B cell (primary cell): ENCODE results near the gene NAV2.

ENCODE experiments used
- EZH2 ChIP-seq: IDR thresholded peaks from 2 replicates; pipeline ENCODE4 v1.6.1; 2012; ENCODE audit warnings: borderline replicate concordance, low read depth, mild to moderate bottlenecking, moderate library complexity, low read length; ENCODE audit not compliant: insufficient read depth, poor library complexity, severe bottlenecking
- TF ChIP-seq, protein P1 (sequence below): fragments of 200-600 bp; IDR thresholded peaks from one replicate; pipeline ENCODE4 v1.8.0; 2022; ENCODE audit warnings: antibody characterized with exemption, mild to moderate bottlenecking

DNA sequence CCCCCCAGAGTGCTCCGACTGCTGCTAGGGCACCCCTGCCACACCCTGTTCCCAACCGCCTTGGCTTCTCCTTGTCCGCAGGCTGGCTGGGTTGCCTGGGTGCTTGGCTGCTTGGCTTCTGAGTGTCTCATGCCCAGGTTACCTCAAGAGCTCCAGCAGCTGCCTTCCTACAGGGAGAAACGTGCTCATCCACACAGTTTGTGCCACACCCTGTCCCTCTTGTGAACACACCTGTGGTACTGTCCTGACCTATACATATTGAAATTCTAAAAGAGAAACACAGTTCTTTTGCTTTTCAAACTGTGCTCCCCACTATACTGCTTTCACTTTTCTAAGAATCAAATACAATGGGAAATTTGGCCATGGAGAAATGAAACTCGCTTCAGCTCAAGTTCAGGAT is 256.2 kb downstream of the NAV2 start:
- TF ChIP-seq, protein P1, sequence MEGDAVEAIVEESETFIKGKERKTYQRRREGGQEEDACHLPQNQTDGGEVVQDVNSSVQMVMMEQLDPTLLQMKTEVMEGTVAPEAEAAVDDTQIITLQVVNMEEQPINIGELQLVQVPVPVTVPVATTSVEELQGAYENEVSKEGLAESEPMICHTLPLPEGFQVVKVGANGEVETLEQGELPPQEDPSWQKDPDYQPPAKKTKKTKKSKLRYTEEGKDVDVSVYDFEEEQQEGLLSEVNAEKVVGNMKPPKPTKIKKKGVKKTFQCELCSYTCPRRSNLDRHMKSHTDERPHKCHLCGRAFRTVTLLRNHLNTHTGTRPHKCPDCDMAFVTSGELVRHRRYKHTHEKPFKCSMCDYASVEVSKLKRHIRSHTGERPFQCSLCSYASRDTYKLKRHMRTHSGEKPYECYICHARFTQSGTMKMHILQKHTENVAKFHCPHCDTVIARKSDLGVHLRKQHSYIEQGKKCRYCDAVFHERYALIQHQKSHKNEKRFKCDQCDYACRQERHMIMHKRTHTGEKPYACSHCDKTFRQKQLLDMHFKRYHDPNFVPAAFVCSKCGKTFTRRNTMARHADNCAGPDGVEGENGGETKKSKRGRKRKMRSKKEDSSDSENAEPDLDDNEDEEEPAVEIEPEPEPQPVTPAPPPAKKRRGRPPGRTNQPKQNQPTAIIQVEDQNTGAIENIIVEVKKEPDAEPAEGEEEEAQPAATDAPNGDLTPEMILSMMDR: no peak
- no peak for TF ChIP-seq EZH2
